IMR-90 (cell line): ENCODE data around the gene SIPA1. TPM values are rescaled to one million over a fixed set of nuclear protein-coding genes. Genes with fewer than 3 reads are reported as not detected.

Experiments
- ATAC-seq: fragments of 200-7000 bp; cut with Tn5 transposase; 2 replicates; pipeline ENCODE4 v1.9.1; 2020; ENCODE audit warnings: low read depth, mild to moderate bottlenecking, moderate library complexity
- BruUV-seq: library from RNA; stranded (reverse); fragments of 400-500 nt; replicated peaks from 2 replicates; lab custom pipeline; 2021; lab: Mats Ljungman, UMichigan
- CTCF ChIA-PET: fragments of 300-600 bp; formaldehyde crosslinking; extraction: SDS; loops from one replicate; lab custom pipeline; 2021; ENCODE audit warnings: antibody characterized with exemption; lab: Yijun Ruan, JAX
- POLR2A ChIA-PET: fragments of 300-600 bp; sonication (Branson Sonifier 250); formaldehyde crosslinking; loops from one replicate; lab custom pipeline; 2022; ENCODE audit warnings: antibody characterized with exemption; ENCODE audit not compliant: unreplicated experiment; lab: Charles Lee
- DNase-seq: peaks from one replicate; pipeline ENCODE4 v3.0.0; 2013
- H2AFZ ChIP-seq: replicated peaks from 2 replicates; pipeline ENCODE3; 2013; ENCODE audit warnings: low read length, mild to moderate bottlenecking; ENCODE audit not compliant: poor library complexity
- H2AK5ac ChIP-seq: 2 replicates; pipeline ENCODE4 v1.6.1; 2013; ENCODE audit warnings: low read depth, low read length, inconsistent platforms
- H2AK9ac ChIP-seq: replicated peaks from 2 replicates; pipeline ENCODE3; 2013; ENCODE audit warnings: mild to moderate bottlenecking, low read depth, low read length, moderate library complexity; ENCODE audit not compliant: poor library complexity
- H2BK120ac ChIP-seq: 2 replicates; pipeline ENCODE4 v1.6.1; 2013; ENCODE audit warnings: low read depth, low read length, inconsistent platforms
- H2BK15ac ChIP-seq: 3 replicates; pipeline ENCODE4 v1.6.1; 2013; ENCODE audit warnings: low read depth, low read length, inconsistent platforms
- H2BK20ac ChIP-seq: 2 replicates; pipeline ENCODE4 v1.6.1; 2013; ENCODE audit warnings: low read depth, mild to moderate bottlenecking, inconsistent platforms, low read length, moderate library complexity
- H2BK5ac ChIP-seq: 2 replicates; pipeline ENCODE4 v1.6.1; 2013; ENCODE audit warnings: mild to moderate bottlenecking, low read depth, low read length, inconsistent platforms; ENCODE audit not compliant: poor library complexity, severe bottlenecking
- H3K14ac ChIP-seq: replicated peaks from 2 replicates; pipeline ENCODE4 v1.6.1; 2013; ENCODE audit warnings: low read depth, low read length, inconsistent platforms
- H3K18ac ChIP-seq: 2 replicates; pipeline ENCODE4 v1.6.1; 2013; ENCODE audit warnings: low read depth, low read length, control low read depth
- H3K23ac ChIP-seq: 2 replicates; pipeline ENCODE4 v1.6.1; 2013; ENCODE audit warnings: low read depth, low read length, inconsistent platforms
- H3K27ac ChIP-seq: 2 replicates; pipeline ENCODE4 v1.5.1; 2013; ENCODE audit warnings: mild to moderate bottlenecking, control low read depth, low read length; ENCODE audit not compliant: insufficient read depth
- H3K27me3 ChIP-seq: 2 replicates; pipeline ENCODE4 v1.6.1; 2013; ENCODE audit warnings: low read length; ENCODE audit not compliant: control insufficient read depth, insufficient read depth
- H3K36me3 ChIP-seq: 2 replicates; pipeline ENCODE4 v1.6.1; 2013; ENCODE audit warnings: low read length, mixed read lengths; ENCODE audit not compliant: control insufficient read depth, insufficient read depth
- H3K4ac ChIP-seq: 2 replicates; pipeline ENCODE4 v1.6.1; 2013; ENCODE audit warnings: low read depth, low read length, inconsistent platforms
- H3K4me1 ChIP-seq: 2 replicates; pipeline ENCODE4 v1.6.1; 2013; ENCODE audit warnings: low read length, mixed read lengths; ENCODE audit not compliant: control insufficient read depth, insufficient read depth
- H3K4me2 ChIP-seq: 2 replicates; pipeline ENCODE4 v1.6.1; 2013; ENCODE audit warnings: low read depth, mild to moderate bottlenecking, control low read depth, low read length, moderate library complexity
- H3K4me3 ChIP-seq: 2 replicates; pipeline ENCODE4 v1.5.1; 2013; ENCODE audit warnings: low read depth, mild to moderate bottlenecking, control low read depth, low read length, moderate library complexity; ENCODE audit not compliant: insufficient read depth
- H3K56ac ChIP-seq: 2 replicates; pipeline ENCODE4 v1.6.1; 2013; ENCODE audit warnings: low read length, inconsistent platforms; ENCODE audit not compliant: insufficient read depth; ENCODE audit errors: extremely low read depth
- H3K79me1 ChIP-seq, 2 experiments: 2 replicates each; pipeline ENCODE4 v1.6.1; 2013; ENCODE audit warnings: low read length in 2 of 2, inconsistent platforms in 1 of 2, low read depth in 1 of 2
- H3K9ac ChIP-seq: 2 replicates; pipeline ENCODE4 v1.6.1; 2013; ENCODE audit warnings: low read depth, low read length, control low read depth
- H3K9me1 ChIP-seq: 2 replicates; pipeline ENCODE4 v1.6.1; 2013; ENCODE audit warnings: low read length, inconsistent platforms; ENCODE audit not compliant: insufficient read depth
- H3K9me3 ChIP-seq: 2 replicates; pipeline ENCODE4 v1.6.1; 2013; ENCODE audit warnings: low read length; ENCODE audit not compliant: control insufficient read depth, insufficient read depth
- H4K20me1 ChIP-seq: 2 replicates; pipeline ENCODE4 v1.6.1; 2013; ENCODE audit warnings: low read length, inconsistent platforms; ENCODE audit not compliant: insufficient read depth
- H4K5ac ChIP-seq: 2 replicates; pipeline ENCODE4 v1.6.1; 2013; ENCODE audit warnings: mild to moderate bottlenecking, low read depth, low read length, control low read depth
- H4K8ac ChIP-seq, 2 experiments: 2 replicates each; pipeline ENCODE4 v1.6.1; 2013; ENCODE audit warnings: low read depth in 2 of 2, low read length in 2 of 2, control low read depth in 1 of 2, inconsistent platforms in 1 of 2
- H4K91ac ChIP-seq: 2 replicates; pipeline ENCODE4 v1.6.1; 2013; ENCODE audit warnings: low read depth, low read length, inconsistent platforms; ENCODE audit not compliant: insufficient read depth
- BHLHE40 ChIP-seq: fragments of 150-350 bp; IDR thresholded peaks from 2 replicates; pipeline ENCODE4 v1.6.1; 2016; ENCODE audit warnings: mild to moderate bottlenecking, low read depth, low read length
- CHD1 ChIP-seq: IDR thresholded peaks from 2 replicates; pipeline ENCODE4 v1.6.1; 2012; ENCODE audit warnings: low read depth, low read length, improper control_type of control experiment
- FOS ChIP-seq: fragments of 150-350 bp; IDR thresholded peaks from 2 replicates; pipeline ENCODE4 v1.6.1; 2016; ENCODE audit warnings: low read depth, low read length
- MAZ ChIP-seq: IDR thresholded peaks from 2 replicates; pipeline ENCODE4 v1.6.1; 2012; ENCODE audit warnings: low read depth, mild to moderate bottlenecking, low read length, improper control_type of control experiment, moderate library complexity, borderline replicate concordance
- MXI1 ChIP-seq: IDR thresholded peaks from 2 replicates; pipeline ENCODE4 v1.6.1; 2012; ENCODE audit warnings: low read depth, mild to moderate bottlenecking, low read length, moderate library complexity, borderline replicate concordance
- NFE2L2 ChIP-seq: fragments of 150-350 bp; IDR thresholded peaks from 2 replicates; pipeline ENCODE4 v1.6.1; 2016; ENCODE audit warnings: low read depth, mild to moderate bottlenecking, low read length
- POLR2A ChIP-seq: IDR thresholded peaks from 2 replicates; pipeline ENCODE4 v1.6.1; 2012; ENCODE audit warnings: mild to moderate bottlenecking, low read depth, low read length
- RAD21 ChIP-seq: IDR thresholded peaks from 2 replicates; pipeline ENCODE4 v1.6.1; 2012; ENCODE audit warnings: low read length, improper control_type of control experiment
- RCOR1 ChIP-seq: IDR thresholded peaks from 2 replicates; pipeline ENCODE4 v1.6.1; 2012; ENCODE audit warnings: mild to moderate bottlenecking, low read length, improper control_type of control experiment; ENCODE audit not compliant: insufficient replicate concordance
- RFX5 ChIP-seq: IDR thresholded peaks from 2 replicates; pipeline ENCODE4 v1.8.0; 2012; ENCODE audit warnings: low read depth, mild to moderate bottlenecking, low read length, moderate library complexity
- WGBS, 2 experiments: methylation state at CpG; one replicate each; pipeline versions ENCODE4 v1.1.5 to v1.1.7; 2013; ENCODE audit warnings: missing lambda C conversion rate in 2 of 2; ENCODE audit not compliant: insufficient read length in 1 of 2; ENCODE audit errors: extremely low coverage in 2 of 2; 5-methylcytosine and 5-hydroxymethylcytosine counted together
- dilution Hi-C: fragments of 300-500 bp; cut with HindIII; formaldehyde crosslinking; loops from one replicate; pipeline ENCODE4 v1.14.3; 2018; ENCODE audit warnings: low sequenced_read_pairs; ENCODE audit not compliant: unreplicated experiment
- in situ Hi-C: fragments of 300-500 bp; cut with MboI; formaldehyde crosslinking; loops from 3 replicates; pipeline ENCODE4 v1.14.3; 2019; ENCODE audit warnings: low sequenced_read_pairs, inconsistent platforms, mixed read lengths
- intact Hi-C: fragments of 100-400 bp; cut with micrococcal nuclease; formaldehyde crosslinking; loops from 2 replicates; pipeline ENCODE4 v1.10.0; 2022
- polyA plus RNA-seq, 3 experiments: library from polyadenylated mRNA; depleted of rRNA; stranded (reverse); fragments of >200 nt; gene quantifications; 2 replicates each; pipeline ENCODE4 v1.2.3, GENCODE V29; 2012; ENCODE audit warnings: low replicate concordance in 1 of 3
- total RNA-seq: library from RNA; depleted of rRNA; stranded (reverse); fragments of >200 nt; gene quantifications from 2 replicates; pipeline ENCODE4 v1.2.3, GENCODE V29; 2012
- TF ChIP-seq, protein P1 (sequence below): conservative IDR thresholded peaks from 2 replicates; pipeline ENCODE4 v1.5.1; 2012; ENCODE audit warnings: mild to moderate bottlenecking, low read depth, low read length, improper control_type of control experiment
- TF ChIP-seq, protein P2 (sequence below): fragments of 150-350 bp; IDR thresholded peaks from 2 replicates; pipeline ENCODE4 v1.6.1; 2016; ENCODE audit warnings: low read depth, mild to moderate bottlenecking, low read length, moderate library complexity, borderline replicate concordance
- TF ChIP-seq, protein P3 (sequence below): fragments of 150-350 bp; IDR thresholded peaks from 2 replicates; pipeline ENCODE4 v1.6.1; 2017; ENCODE audit warnings: mild to moderate bottlenecking, antibody characterized with exemption, low read length, low read depth

The SIPA1 gene
- total and polyA plus RNA-seq, 2 of the 4 experiments (the other 2 are of a cell fraction): 10.6 to 39.7 TPM

DNA sequence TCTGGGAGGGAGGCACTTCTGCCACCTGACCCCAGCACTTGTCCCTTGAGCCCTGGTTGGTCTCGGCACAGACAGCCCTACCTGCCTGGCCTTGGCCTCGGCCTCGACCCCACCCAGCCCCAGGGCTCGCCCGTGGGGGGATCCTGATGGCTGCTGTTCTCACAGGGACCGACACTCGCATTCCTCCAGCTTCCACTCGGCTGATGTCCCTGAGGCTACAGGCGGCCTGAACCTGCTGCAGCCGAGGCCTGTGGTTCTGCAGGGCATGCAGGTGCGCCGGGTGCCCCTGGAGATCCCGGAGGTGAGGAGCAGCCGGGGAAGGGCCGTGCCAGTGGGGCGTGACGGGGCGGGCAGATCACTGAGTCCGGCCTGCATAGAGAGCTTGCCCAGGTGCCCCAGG lies 17.2 kb upstream of the SIPA1 start:
- H4K8ac ChIP-seq: no peak overlapping the region
- H3K79me1 ChIP-seq: peaks cover 17 to 38% of the 10 kb centered on the region in 2 experiments
- DNase-seq (no peak), ATAC-seq (no peak)
- peaks cover 3% of the 10 kb centered on the region; the same call in 1 of the 2 replicates for H3K4me1 ChIP-seq
- 95% methylated on average over 11 of the region's 19 CpGs; no CpG with 5 or more reads in 1 of the 2 experiments for WGBS, 2 experiments
- no peak overlapping the region for H2AFZ ChIP-seq
- H4K91ac ChIP-seq: no peak overlapping the region
- no peaks in the 10 kb centered on the region for H3K9me1 ChIP-seq
- H3K4ac ChIP-seq: no peak overlapping the region
- no peak overlapping the region for H3K23ac ChIP-seq
- H3K9me3 ChIP-seq: no peaks in the 10 kb centered on the region
- BruUV-seq: no TSS peak
- no peak overlapping the region for H3K4me2 ChIP-seq
- peaks cover 21% of the 10 kb centered on the region for H4K20me1 ChIP-seq
- H3K27me3 ChIP-seq: no peaks in the 10 kb centered on the region
- intact Hi-C loops (no loop called here), in situ Hi-C loops (no loop called here), dilution Hi-C loops (no loop called here)
- no peak overlapping the region for H2AK9ac ChIP-seq
- H2BK5ac ChIP-seq: no peak overlapping the region
- no peak overlapping the region for H2BK20ac ChIP-seq
- peaks cover 68% of the 10 kb centered on the region for H3K36me3 ChIP-seq
- POLR2A ChIA-PET: no interaction called here
- no peak overlapping the region for H3K18ac ChIP-seq
- H3K27ac ChIP-seq: no peak overlapping the region
- TF ChIP-seq RCOR1 (no peak), RFX5 (no peak), CHD1 (no peak), MXI1 (no peak), FOS (no peak), NFE2L2 (no peak), BHLHE40 (no peak), MAZ (no peak), POLR2A (no peak), RAD21 (no peak)
- TF ChIP-seq, protein P1, sequence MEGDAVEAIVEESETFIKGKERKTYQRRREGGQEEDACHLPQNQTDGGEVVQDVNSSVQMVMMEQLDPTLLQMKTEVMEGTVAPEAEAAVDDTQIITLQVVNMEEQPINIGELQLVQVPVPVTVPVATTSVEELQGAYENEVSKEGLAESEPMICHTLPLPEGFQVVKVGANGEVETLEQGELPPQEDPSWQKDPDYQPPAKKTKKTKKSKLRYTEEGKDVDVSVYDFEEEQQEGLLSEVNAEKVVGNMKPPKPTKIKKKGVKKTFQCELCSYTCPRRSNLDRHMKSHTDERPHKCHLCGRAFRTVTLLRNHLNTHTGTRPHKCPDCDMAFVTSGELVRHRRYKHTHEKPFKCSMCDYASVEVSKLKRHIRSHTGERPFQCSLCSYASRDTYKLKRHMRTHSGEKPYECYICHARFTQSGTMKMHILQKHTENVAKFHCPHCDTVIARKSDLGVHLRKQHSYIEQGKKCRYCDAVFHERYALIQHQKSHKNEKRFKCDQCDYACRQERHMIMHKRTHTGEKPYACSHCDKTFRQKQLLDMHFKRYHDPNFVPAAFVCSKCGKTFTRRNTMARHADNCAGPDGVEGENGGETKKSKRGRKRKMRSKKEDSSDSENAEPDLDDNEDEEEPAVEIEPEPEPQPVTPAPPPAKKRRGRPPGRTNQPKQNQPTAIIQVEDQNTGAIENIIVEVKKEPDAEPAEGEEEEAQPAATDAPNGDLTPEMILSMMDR: no peak
- TF ChIP-seq, protein P2, sequence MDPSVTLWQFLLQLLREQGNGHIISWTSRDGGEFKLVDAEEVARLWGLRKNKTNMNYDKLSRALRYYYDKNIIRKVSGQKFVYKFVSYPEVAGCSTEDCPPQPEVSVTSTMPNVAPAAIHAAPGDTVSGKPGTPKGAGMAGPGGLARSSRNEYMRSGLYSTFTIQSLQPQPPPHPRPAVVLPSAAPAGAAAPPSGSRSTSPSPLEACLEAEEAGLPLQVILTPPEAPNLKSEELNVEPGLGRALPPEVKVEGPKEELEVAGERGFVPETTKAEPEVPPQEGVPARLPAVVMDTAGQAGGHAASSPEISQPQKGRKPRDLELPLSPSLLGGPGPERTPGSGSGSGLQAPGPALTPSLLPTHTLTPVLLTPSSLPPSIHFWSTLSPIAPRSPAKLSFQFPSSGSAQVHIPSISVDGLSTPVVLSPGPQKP: no peak
- TF ChIP-seq, protein P3, sequence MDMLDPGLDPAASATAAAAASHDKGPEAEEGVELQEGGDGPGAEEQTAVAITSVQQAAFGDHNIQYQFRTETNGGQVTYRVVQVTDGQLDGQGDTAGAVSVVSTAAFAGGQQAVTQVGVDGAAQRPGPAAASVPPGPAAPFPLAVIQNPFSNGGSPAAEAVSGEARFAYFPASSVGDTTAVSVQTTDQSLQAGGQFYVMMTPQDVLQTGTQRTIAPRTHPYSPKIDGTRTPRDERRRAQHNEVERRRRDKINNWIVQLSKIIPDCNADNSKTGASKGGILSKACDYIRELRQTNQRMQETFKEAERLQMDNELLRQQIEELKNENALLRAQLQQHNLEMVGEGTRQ: no peak
- H3K14ac ChIP-seq: no peak overlapping the region
- no peak overlapping the region for H3K4me3 ChIP-seq
- CTCF ChIA-PET: no interaction called here
- no peak overlapping the region for H2BK15ac ChIP-seq
- H2BK120ac ChIP-seq: no peak overlapping the region
- no peak overlapping the region for H3K56ac ChIP-seq
- H3K9ac ChIP-seq: no peak overlapping the region
- H4K5ac ChIP-seq: no peak overlapping the region
- no peak overlapping the region for H2AK5ac ChIP-seq
